Trophoblast cell (in vitro differentiated cells and primary cell): ENCODE measurements around the gene PPP1R1A.
A peak's percentile ranks its signal among the peaks of the same experiment; 100 is the strongest.

Experiments used
- DNase-seq, 2 donors: peaks; one replicate each; pipeline ENCODE4 v3.0.0-alpha.2; 2016
- H2AFZ ChIP-seq: 2 replicates; pipeline ENCODE4 v1.6.1; 2013; ENCODE audit warnings: low read length, moderate library complexity, mild to moderate bottlenecking; ENCODE audit not compliant: insufficient read depth, poor library complexity
- H2AK5ac ChIP-seq: 2 replicates; pipeline ENCODE4 v1.6.1; 2013; ENCODE audit warnings: mild to moderate bottlenecking, low read length
- H2BK120ac ChIP-seq: 2 replicates; pipeline ENCODE4 v1.6.1; 2013; ENCODE audit warnings: low read length, mild to moderate bottlenecking, moderate library complexity; ENCODE audit not compliant: insufficient read depth, poor library complexity
- H2BK12ac ChIP-seq: 2 replicates; pipeline ENCODE4 v1.6.1; 2013; ENCODE audit warnings: mild to moderate bottlenecking, low read length, moderate library complexity
- H2BK5ac ChIP-seq: 2 replicates; pipeline ENCODE4 v1.6.1; 2013; ENCODE audit warnings: low read length, low read depth, moderate library complexity, mild to moderate bottlenecking; ENCODE audit not compliant: poor library complexity
- H3K14ac ChIP-seq: 2 replicates; pipeline ENCODE4 v1.6.1; 2013; ENCODE audit warnings: mild to moderate bottlenecking, low read length
- H3K18ac ChIP-seq: 2 replicates; pipeline ENCODE4 v1.6.1; 2013; ENCODE audit warnings: mild to moderate bottlenecking, low read length
- H3K23ac ChIP-seq: 2 replicates; pipeline ENCODE4 v1.6.1; 2013; ENCODE audit warnings: low read length
- H3K27ac ChIP-seq: 2 replicates; pipeline ENCODE4 v1.5.1; 2013; ENCODE audit warnings: low read depth, mild to moderate bottlenecking, inconsistent platforms, low read length, moderate library complexity
- H3K27me3 ChIP-seq: 2 replicates; pipeline ENCODE4 v1.6.1; 2013; ENCODE audit warnings: inconsistent platforms, mild to moderate bottlenecking, low read length, moderate library complexity; ENCODE audit not compliant: insufficient read depth
- H3K36me3 ChIP-seq, 2 experiments: 1 replicate in 1 of 2; 2 replicates in 1 of 2; pipeline ENCODE4 v1.6.1; 2013; ENCODE audit warnings: low read length in 2 of 2, mild to moderate bottlenecking in 2 of 2, moderate library complexity in 1 of 2; ENCODE audit not compliant: insufficient read depth in 2 of 2, control insufficient read depth in 1 of 2
- H3K4ac ChIP-seq: 2 replicates; pipeline ENCODE4 v1.6.1; 2013; ENCODE audit warnings: low read depth, mild to moderate bottlenecking, low read length, moderate library complexity
- H3K4me1 ChIP-seq, 2 experiments: 1 replicate in 1 of 2; 2 replicates in 1 of 2; pipeline ENCODE4 v1.6.1; 2013; ENCODE audit warnings: low read length in 2 of 2, mild to moderate bottlenecking in 2 of 2, moderate library complexity in 1 of 2; ENCODE audit not compliant: insufficient read depth in 2 of 2, control insufficient read depth in 1 of 2
- H3K4me2 ChIP-seq: 2 replicates; pipeline ENCODE4 v1.6.1; 2013; ENCODE audit warnings: inconsistent platforms, mild to moderate bottlenecking, low read length, moderate library complexity
- H3K4me3 ChIP-seq: 2 replicates; pipeline ENCODE4 v1.5.1; 2013; ENCODE audit warnings: mild to moderate bottlenecking, low read depth, low read length, inconsistent platforms
- H3K79me1 ChIP-seq: one replicate; pipeline ENCODE4 v1.6.1; 2013; ENCODE audit warnings: low read length
- H3K79me2 ChIP-seq: 2 replicates; pipeline ENCODE4 v1.6.1; 2013; ENCODE audit warnings: low read length, mild to moderate bottlenecking; ENCODE audit not compliant: control insufficient read depth, insufficient read depth, poor library complexity
- H3K9ac ChIP-seq: 2 replicates; pipeline ENCODE4 v1.6.1; 2013; ENCODE audit warnings: mild to moderate bottlenecking, low read length
- H3K9me3 ChIP-seq: 2 replicates; pipeline ENCODE4 v1.6.1; 2013; ENCODE audit warnings: low read depth, mild to moderate bottlenecking, control low read depth, inconsistent platforms, low read length; ENCODE audit not compliant: insufficient read depth
- H4K12ac ChIP-seq: 2 replicates; pipeline ENCODE4 v1.6.1; 2013; ENCODE audit warnings: low read depth, mild to moderate bottlenecking, low read length, moderate library complexity
- H4K8ac ChIP-seq: 2 replicates; pipeline ENCODE4 v1.6.1; 2013; ENCODE audit warnings: low read depth, mild to moderate bottlenecking, low read length, moderate library complexity
- H4K91ac ChIP-seq: one replicate; pipeline ENCODE4 v1.6.1; 2013; ENCODE audit warnings: low read depth, mild to moderate bottlenecking, low read length, moderate library complexity
- WGBS: extraction: QIAGEN DNeasy Blood & Tissue Kit; methylation state at CpG from one replicate; pipeline ENCODE4 v1.1.7; 2013; ENCODE audit warnings: missing lambda C conversion rate; ENCODE audit not compliant: insufficient read length, insufficient coverage; ENCODE audit errors: extremely low coverage; 5-methylcytosine and 5-hydroxymethylcytosine counted together

PPP1R1A gene

GRCh38 chr12:54590978-54591591 is 2.6 kb upstream of the PPP1R1A start:
- H3K79me2 ChIP-seq, result no peaks in the 10 kb centered on the region
- H2BK120ac ChIP-seq, result no peak overlapping the region
- H2BK12ac ChIP-seq, result no peak overlapping the region
- no peak overlapping the region for H4K8ac ChIP-seq
- no peak overlapping the region for H2AFZ ChIP-seq
- no peak overlapping the region for H2BK5ac ChIP-seq
- H3K4ac ChIP-seq, result no peak overlapping the region
- H3K4me3 ChIP-seq, result no peak overlapping the region
- H3K4me2 ChIP-seq, result no peak overlapping the region
- H4K91ac ChIP-seq, result no peak overlapping the region
- H4K12ac ChIP-seq, result no peak overlapping the region
- peaks cover 19% of the 10 kb centered on the region for H3K27me3 ChIP-seq
- no CpG with 5 or more reads among the region's 7 CpGs for WGBS
- no peaks in the 10 kb centered on the region for H3K9me3 ChIP-seq
- peaks cover 2 to 3% of the 10 kb centered on the region in 2 experiments for H3K4me1 ChIP-seq
- no peak overlapping the region for H2AK5ac ChIP-seq
- H3K79me1 ChIP-seq, result no peaks in the 10 kb centered on the region
- no peak overlapping the region for H3K27ac ChIP-seq
- DNase-seq, result no peak
- no peaks in the 10 kb centered on the region for H3K36me3 ChIP-seq
- no peak overlapping the region for H3K14ac ChIP-seq
- H3K23ac ChIP-seq, result no peak overlapping the region
- no peak overlapping the region for H3K9ac ChIP-seq
- H3K18ac ChIP-seq, result no peak overlapping the region

DNA sequence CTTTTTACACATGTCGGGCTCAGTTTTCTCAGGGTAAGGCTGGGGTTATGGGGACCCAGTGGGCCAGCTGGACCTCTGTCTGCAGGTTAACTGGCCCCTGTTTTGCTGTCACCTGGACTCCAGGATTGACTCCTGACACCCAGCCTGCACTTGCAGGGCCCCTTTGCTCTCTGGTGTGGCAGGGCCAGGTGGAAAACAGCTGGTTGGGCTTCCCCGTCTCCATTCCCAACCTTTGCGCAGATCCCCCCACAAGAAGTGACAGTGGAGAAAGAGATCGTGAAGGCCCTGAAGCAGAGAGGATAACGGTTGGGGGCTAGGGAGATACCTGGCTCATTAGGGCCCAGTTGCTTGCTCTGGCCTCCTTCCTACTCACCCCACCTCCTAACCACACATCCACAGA is 1.5 kb upstream of the PPP1R1A start:
- Histone ChIP-seq H3K79me2 (no peaks in the 10 kb centered on the region), H3K79me1 (no peaks in the 10 kb centered on the region), H2BK120ac (no peak overlapping the region), H3K9ac (no peak overlapping the region), H3K4me3 (no peak overlapping the region), H3K36me3 (no peaks in the 10 kb centered on the region), H2BK5ac (no peak overlapping the region), H3K14ac (no peak overlapping the region), H2BK12ac (no peak overlapping the region), H4K12ac (no peak overlapping the region), H4K8ac (no peak overlapping the region), H3K4ac (no peak overlapping the region), H3K23ac (no peak overlapping the region), H3K9me3 (no peaks in the 10 kb centered on the region), H3K18ac (no peak overlapping the region), H2AK5ac (no peak overlapping the region), H3K27me3 (peaks cover 19% of the 10 kb centered on the region), H3K4me1 (peaks cover 2 to 3% of the 10 kb centered on the region in 2 experiments), H3K27ac (no peak overlapping the region), H2AFZ (no peak overlapping the region), H4K91ac (no peak overlapping the region), H3K4me2 (no peak overlapping the region)
- DNase-seq, result no peak
- WGBS, result no CpG with 5 or more reads among the region's 5 CpGs

DNA sequence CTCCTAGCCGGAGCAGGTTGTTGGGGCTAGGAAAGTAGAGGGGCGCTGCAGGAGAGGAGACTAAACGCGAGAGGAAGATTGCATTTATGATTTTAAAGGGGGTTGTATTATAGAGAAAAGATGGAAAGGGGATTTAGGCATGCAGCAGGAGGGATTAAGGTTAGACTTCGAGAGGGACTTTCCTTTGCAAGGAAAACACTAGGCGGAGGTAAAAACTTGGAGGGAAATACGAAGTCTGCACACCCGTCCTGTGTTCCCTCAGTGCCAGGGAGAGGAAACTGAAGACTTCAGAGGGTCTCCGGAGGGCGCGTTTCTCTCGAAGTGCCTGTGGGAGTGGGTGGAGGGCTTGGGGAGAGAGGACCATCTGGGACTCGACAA is 420 bp upstream of the PPP1R1A start:
- H3K4ac ChIP-seq, result no peak overlapping the region
- WGBS, result 100% methylated on average over 1 of the region's 13 CpGs

GRCh38 chr12:54587315-54587873 is 1.1 kb downstream of the PPP1R1A start:
- Histone ChIP-seq H4K91ac (no peak overlapping the region), H3K9ac (no peak overlapping the region), H2BK12ac (no peak overlapping the region), H2AK5ac (no peak overlapping the region), H3K14ac (no peak overlapping the region), H2AFZ (no peak overlapping the region), H4K8ac (no peak overlapping the region), H3K27ac (no peak overlapping the region), H2BK5ac (no peak overlapping the region), H3K36me3 (no peaks in the 10 kb centered on the region), H3K79me2 (no peaks in the 10 kb centered on the region), H3K27me3 (peaks cover 19% of the 10 kb centered on the region), H3K4ac (no peak overlapping the region), H3K4me3 (no peak overlapping the region), H3K4me1 (peaks cover 2 to 3% of the 10 kb centered on the region in 2 experiments), H4K12ac (no peak overlapping the region), H2BK120ac (no peak overlapping the region), H3K9me3 (no peaks in the 10 kb centered on the region), H3K18ac (no peak overlapping the region), H3K23ac (no peak overlapping the region), H3K4me2 (no peak overlapping the region), H3K79me1 (no peaks in the 10 kb centered on the region)
- WGBS, result no CpG with 5 or more reads among the region's 5 CpGs
- DNase-seq, result no peak

More for the DNA sequence above, 420 bp upstream of the PPP1R1A start:
- Histone ChIP-seq H3K4me3 (no peak overlapping the region), H3K27ac (no peak overlapping the region), H3K79me2 (no peaks in the 10 kb centered on the region), H3K14ac (no peak overlapping the region), H2BK5ac (no peak overlapping the region), H4K8ac (no peak overlapping the region), H3K23ac (no peak overlapping the region), H2AFZ (no peak overlapping the region), H2BK120ac (no peak overlapping the region), H3K4me1 (peaks cover 2 to 3% of the 10 kb centered on the region in 2 experiments), H3K9me3 (no peaks in the 10 kb centered on the region), H3K36me3 (no peaks in the 10 kb centered on the region), H3K79me1 (no peaks in the 10 kb centered on the region), H4K12ac (no peak overlapping the region), H3K9ac (no peak overlapping the region), H3K27me3 (peaks cover 19% of the 10 kb centered on the region), H2BK12ac (no peak overlapping the region), H3K18ac (no peak overlapping the region), H4K91ac (no peak overlapping the region), H3K4me2 (peak overlapping the region; percentile 57), H2AK5ac (no peak overlapping the region)
- DNase-seq, result no peak
